GM08714 (cell line): ENCODE data around the gene IFI44L.

Source experiments
- H3K4me3 ChIP-seq: fragments of 200-500 bp; sonication (Bioruptor generic); 2 replicates; pipeline ENCODE4 v1.5.1; 2014; ENCODE audit warnings: mild to moderate bottlenecking, low read length, inconsistent platforms
- ZNF274 ChIP-seq: IDR thresholded peaks from 2 replicates; pipeline ENCODE4 v1.6.1; 2012; ENCODE audit warnings: mild to moderate bottlenecking, low read depth, low read length

The IFI44L gene

GRCh38 chr1:78664763-78665162 lies 44.5 kb downstream of the IFI44L start:
- no peak overlapping the region for H3K4me3 ChIP-seq
- TF ChIP-seq ZNF274: no peak

GRCh38 chr1:78665809-78666208 lies 45.6 kb downstream of the IFI44L start:
- no peak overlapping the region for H3K4me3 ChIP-seq
- TF ChIP-seq ZNF274: no peak

- no peak for TF ChIP-seq ZNF274
- H3K4me3 ChIP-seq: no peak overlapping the region
Observed at GRCh38 chr1:78667939-78668338, 47.7 kb downstream of the IFI44L start.

DNA sequence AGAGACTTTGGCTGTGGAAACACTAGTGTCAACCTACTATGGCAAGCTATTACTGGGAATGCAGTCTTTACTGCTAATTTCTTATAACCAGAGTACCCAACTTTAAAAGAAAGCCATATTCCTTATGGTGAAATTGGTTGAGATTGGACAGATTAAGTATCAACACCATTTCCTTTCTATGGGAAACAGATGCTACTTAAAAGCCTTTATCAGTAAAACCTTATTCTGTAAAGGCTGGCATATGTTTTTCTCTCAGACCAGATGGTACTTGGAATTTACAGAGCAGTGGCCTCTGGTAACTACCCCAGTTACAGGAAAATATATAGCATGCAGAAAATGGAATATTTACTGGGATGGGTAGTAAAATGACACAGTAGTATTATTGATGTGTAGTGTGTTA lies 48.2 kb downstream of the IFI44L start:
- no peak for TF ChIP-seq ZNF274
- H3K4me3 ChIP-seq: no peak overlapping the region

- no peak overlapping the region for H3K4me3 ChIP-seq
- no peak for TF ChIP-seq ZNF274
Observed at GRCh38 chr1:78672428-78672827, 52.2 kb downstream of the IFI44L start.

DNA sequence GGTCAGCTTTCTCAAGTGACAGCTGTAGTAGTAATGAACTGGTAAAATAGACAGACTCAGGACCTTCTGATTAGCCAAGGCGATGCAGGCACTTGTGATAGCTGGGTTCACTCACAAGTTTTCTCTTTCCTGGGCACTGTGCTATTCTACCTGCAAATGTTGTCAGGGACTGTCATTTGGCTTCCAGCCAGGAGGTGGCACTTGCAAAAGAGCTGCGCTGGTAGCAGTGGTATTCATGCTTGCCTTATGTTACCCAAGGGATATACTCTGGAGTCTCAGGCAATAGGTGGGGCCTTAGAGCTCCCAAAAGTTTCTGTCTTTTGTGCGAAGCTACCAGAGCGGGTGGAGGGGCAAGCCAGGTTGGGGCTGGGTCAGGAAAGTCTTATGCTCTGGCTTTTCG lies 52.9 kb downstream of the IFI44L start:
- no peak overlapping the region for H3K4me3 ChIP-seq

DNA sequence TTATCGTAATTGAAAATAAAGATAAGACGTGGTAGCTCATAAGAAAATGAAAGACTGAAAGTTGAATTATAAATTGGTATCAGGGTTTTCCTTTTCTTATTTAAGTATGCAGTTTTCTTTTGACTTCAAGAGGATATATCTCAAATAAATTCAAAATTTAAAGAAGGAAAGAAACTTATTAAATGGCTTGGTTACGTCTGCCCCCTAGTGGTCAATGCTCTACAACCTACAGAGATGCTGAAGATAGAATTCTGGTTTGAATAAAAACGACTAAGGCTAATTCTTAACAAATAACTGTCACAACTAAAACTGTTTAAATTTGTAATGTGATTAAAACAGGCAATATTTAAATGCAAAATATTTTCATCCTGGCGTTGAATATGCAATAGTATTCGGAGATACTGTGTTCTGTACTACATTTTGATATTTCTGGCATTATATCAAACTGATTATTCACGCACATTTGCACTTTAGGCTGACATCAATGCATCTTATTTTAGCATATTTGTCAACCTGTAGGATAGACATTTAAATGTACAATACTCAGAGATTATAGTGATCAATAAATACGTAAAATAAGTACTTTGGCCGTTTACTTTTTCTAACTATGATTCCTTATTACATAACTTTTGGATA lies 56.2 kb downstream of the IFI44L start:
- no peak for TF ChIP-seq ZNF274

More for the DNA sequence above, 52.9 kb downstream of the IFI44L start:
- no peak for TF ChIP-seq ZNF274

DNA sequence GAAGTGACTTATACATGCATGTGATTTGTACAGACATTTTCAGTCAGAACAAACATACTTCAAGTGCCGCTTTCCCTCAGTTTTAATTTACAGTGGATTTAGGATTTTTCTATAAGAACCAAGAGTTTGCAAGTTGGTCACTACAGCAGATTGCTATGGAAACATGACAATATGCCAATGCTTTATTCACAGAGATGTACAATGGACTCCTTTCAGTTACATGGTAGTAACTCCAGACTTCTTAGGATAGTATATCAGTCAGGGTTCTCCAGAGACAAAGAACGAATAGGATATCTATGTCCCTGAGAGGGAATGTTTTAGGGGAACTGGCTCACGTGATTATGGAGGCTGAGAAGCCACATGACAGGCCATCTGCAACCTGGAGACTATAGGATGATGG lies 56.7 kb downstream of the IFI44L start:
- TF ChIP-seq ZNF274: no peak
- no peak overlapping the region for H3K4me3 ChIP-seq

More for the DNA sequence above, 56.2 kb downstream of the IFI44L start:
- H3K4me3 ChIP-seq: no peak overlapping the region

DNA sequence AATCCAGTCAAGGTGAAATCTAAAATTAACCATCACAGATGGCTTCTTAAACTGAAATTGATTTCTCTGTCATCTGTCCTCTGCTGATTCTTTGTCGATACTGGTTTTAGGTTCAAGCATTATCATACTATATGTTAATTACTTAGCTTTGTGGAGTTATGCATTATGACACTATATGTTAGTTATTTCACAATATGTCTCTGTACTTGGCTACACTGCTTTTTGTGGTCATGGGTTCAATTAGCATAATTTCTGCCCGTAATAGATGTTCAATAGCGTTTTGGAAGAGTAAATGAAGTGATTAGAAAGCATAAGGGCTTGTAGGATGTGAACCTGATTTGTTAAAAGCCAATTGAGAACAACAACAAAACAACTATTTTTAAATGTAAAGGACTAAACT lies 57.5 kb downstream of the IFI44L start:
- TF ChIP-seq ZNF274: no peak
- no peak overlapping the region for H3K4me3 ChIP-seq

DNA sequence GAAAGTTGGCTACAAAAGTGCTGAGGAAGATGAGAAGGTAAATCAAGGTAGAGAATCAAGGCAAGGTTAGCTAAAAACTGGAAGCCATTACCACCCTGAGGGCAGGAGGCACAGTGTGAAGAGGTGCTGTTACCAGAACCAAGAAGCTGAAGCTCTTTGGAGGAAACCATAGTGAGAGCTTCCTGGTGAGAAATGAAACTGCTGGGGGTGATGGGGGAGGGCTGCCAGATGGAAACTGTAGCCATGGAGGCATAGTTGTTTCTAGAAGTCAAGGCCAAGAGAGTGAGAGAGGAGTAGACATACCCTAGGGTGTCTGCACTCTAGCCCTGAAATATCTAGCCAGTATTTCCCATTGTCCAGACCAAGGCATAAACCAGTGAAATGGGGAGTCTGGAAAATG lies 58.1 kb downstream of the IFI44L start:
- H3K4me3 ChIP-seq: no peak overlapping the region; the same call in 1 of the 2 replicates
- no peak for TF ChIP-seq ZNF274

GRCh38 chr1:78681265-78681664 lies 61.0 kb downstream of the IFI44L start:
- H3K4me3 ChIP-seq: no peak overlapping the region
- TF ChIP-seq ZNF274: no peak

- TF ChIP-seq ZNF274: no peak
- no peak overlapping the region for H3K4me3 ChIP-seq
Observed at GRCh38 chr1:78682496-78682895, 62.2 kb downstream of the IFI44L start.

GRCh38 chr1:78683079-78683478 lies 62.8 kb downstream of the IFI44L start:
- TF ChIP-seq ZNF274: no peak
- H3K4me3 ChIP-seq: no peak overlapping the region

DNA sequence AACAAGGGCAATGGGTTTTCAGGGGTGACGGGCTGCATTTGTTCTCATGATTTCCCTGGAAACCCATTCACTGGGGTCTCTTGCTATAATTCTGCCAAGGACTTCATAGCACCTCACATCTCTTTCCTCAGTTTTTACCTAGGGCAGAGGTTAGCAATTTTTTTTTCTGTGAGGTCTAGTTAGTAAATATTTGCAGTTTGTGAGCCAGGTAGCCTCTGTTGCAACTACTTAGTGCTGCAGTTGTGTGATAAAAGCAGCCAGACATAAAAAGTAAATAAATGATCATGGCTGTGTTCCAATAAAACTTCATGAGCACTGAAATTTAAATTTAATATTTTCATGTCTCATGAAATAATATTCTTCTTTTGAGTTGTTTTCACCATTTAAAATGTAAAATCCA lies 67.1 kb downstream of the IFI44L start:
- no peak for TF ChIP-seq ZNF274
- no peak overlapping the region for H3K4me3 ChIP-seq

- H3K4me3 ChIP-seq: no peak overlapping the region
- no peak for TF ChIP-seq ZNF274
Observed at GRCh38 chr1:78687914-78688313, 67.7 kb downstream of the IFI44L start.

DNA sequence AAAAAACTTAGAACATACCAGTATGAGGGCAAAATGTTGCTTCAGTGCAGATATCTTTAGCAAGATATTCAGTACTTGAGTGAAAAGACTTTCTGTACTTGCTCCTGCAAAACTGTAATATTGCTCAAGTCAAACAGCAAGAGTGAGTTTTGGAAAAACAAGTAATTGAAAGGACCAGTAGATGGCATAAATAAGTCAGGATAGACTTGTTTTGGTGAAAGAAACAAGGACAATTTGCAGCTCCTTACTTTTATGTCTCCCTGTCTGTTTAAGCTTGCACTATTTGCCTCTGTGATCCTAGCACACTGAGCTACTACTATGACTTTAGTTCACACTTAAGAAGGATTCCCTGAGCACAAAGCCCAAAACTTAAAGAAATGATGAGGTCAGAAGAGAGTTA lies 68.4 kb downstream of the IFI44L start:
- H3K4me3 ChIP-seq: no peak overlapping the region
- no peak for TF ChIP-seq ZNF274

GRCh38 chr1:78690516-78690915 lies 70.3 kb downstream of the IFI44L start:
- H3K4me3 ChIP-seq: no peak overlapping the region
- TF ChIP-seq ZNF274: no peak
